Measurements from ENCODE around the gene IFIH1.

GRCh38 chr2:162343824-162344616 lies 25.5 kb upstream of the IFIH1 start, which contains the start of gene GCA:
- TF ChIP-seq CTCF (conservative IDR thresholded peaks at IDR 0.05) (no peak), EZH2 (IDR thresholded peaks at IDR 0.05; ENCODE audit: low read depth) (no peak)

Data from PC-9 (cell line).